Esophagus (tissue), 2 donors: ENCODE results near the gene BFAR. TPM values are rescaled to one million over a fixed set of nuclear protein-coding genes. Genes with fewer than 3 reads are reported as not detected.

Source experiments
- H3K27ac ChIP-seq, 2 donors: one replicate each; pipeline ENCODE4 v1.5.1; 2013; ENCODE audit warnings: low read depth in 2 of 2, mild to moderate bottlenecking in 2 of 2, inconsistent platforms in 1 of 2, low read length in 1 of 2, moderate library complexity in 1 of 2
- H3K27me3 ChIP-seq, 2 donors: one replicate each; pipeline ENCODE4 v1.6.1; 2013; ENCODE audit warnings: low read length in 2 of 2, control low read depth in 1 of 2, mild to moderate bottlenecking in 1 of 2; ENCODE audit not compliant: insufficient read depth in 2 of 2, control insufficient read depth in 1 of 2
- H3K36me3 ChIP-seq, 2 donors: one replicate each; pipeline ENCODE4 v1.6.1; 2013; ENCODE audit warnings: low read length in 1 of 2; ENCODE audit not compliant: control insufficient read depth in 2 of 2, insufficient read depth in 2 of 2
- H3K4me1 ChIP-seq, 2 donors: one replicate each; pipeline ENCODE4 v1.6.1; 2013; ENCODE audit warnings: low read length in 1 of 2; ENCODE audit not compliant: control insufficient read depth in 2 of 2, insufficient read depth in 2 of 2
- H3K4me3 ChIP-seq, 2 donors: one replicate each; pipeline ENCODE4 v1.5.1; 2013; ENCODE audit warnings: low read length in 2 of 2, mild to moderate bottlenecking in 2 of 2, low read depth in 1 of 2, moderate library complexity in 1 of 2
- H3K9me3 ChIP-seq, 2 donors: one replicate each; pipeline ENCODE4 v1.6.1; 2013; ENCODE audit warnings: mild to moderate bottlenecking in 2 of 2, low read depth in 1 of 2, low read length in 1 of 2, moderate library complexity in 1 of 2; ENCODE audit not compliant: control insufficient read depth in 2 of 2, insufficient read depth in 1 of 2
- WGBS, 2 donors: extraction: QIAGEN DNeasy Blood & Tissue Kit; methylation state at CpG; one replicate each; pipeline ENCODE4 v1.1.7; 2013; 5-methylcytosine and 5-hydroxymethylcytosine counted together
- polyA plus RNA-seq, 2 donors: library from polyadenylated mRNA; stranded (reverse); fragments of 200-250 nt; gene quantifications; one replicate each; pipeline ENCODE4 v1.2.3, GENCODE V29; 2013
- donor health status: healthy with polysubstance abuse.
- donor health status: Bipolar disorder and iron deficiency.

Gene BFAR, protein sequence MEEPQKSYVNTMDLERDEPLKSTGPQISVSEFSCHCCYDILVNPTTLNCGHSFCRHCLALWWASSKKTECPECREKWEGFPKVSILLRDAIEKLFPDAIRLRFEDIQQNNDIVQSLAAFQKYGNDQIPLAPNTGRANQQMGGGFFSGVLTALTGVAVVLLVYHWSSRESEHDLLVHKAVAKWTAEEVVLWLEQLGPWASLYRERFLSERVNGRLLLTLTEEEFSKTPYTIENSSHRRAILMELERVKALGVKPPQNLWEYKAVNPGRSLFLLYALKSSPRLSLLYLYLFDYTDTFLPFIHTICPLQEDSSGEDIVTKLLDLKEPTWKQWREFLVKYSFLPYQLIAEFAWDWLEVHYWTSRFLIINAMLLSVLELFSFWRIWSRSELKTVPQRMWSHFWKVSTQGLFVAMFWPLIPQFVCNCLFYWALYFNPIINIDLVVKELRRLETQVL
- 10 to 100 TPM; 14.9 to 18.7 TPM for polyA plus RNA-seq

GRCh38 chr16:14632693-14633569 is at the start of gene BFAR:
TSS of gene BFAR (plus strand) at chr16:14632951. CDS start at chr16:14644347, 11,396 bp downstream.
- no peaks in the 10 kb centered on the region for H3K9me3 ChIP-seq
- H3K27ac ChIP-seq: peak within 1 kb of the TSS; percentile 87 to 92
- 0% methylated on average over 64 to 69 of the region's 69 CpGs for WGBS, 2 donors
- H3K4me3 ChIP-seq: peak within 1 kb of the TSS; percentile 95 to 96
- peaks cover 0 to 7% of the 10 kb centered on the region in 2 donors for H3K4me1 ChIP-seq
- no peaks in the 10 kb centered on the region for H3K27me3 ChIP-seq
- no peaks in the 10 kb centered on the region for H3K36me3 ChIP-seq

GRCh38 chr16:14585287-14585686 is 47.5 kb upstream of the BFAR start:
- Histone ChIP-seq H3K4me1 (no peaks in the 10 kb centered on the region), H3K4me3 (no peak overlapping the region), H3K36me3 (peaks cover 4 to 18% of the 10 kb centered on the region in 2 donors), H3K27ac (no peak overlapping the region), H3K27me3 (no peaks in the 10 kb centered on the region), H3K9me3 (no peaks in the 10 kb centered on the region)
- WGBS, 2 donors: 96% methylated on average over 3 of the region's 3 CpGs

- 76 to 85% methylated on average over 3 of the region's 3 CpGs for WGBS, 2 donors
Measured at GRCh38 chr16:14586637-14587305, 46.0 kb upstream of the BFAR start.

GRCh38 chr16:14600164-14600563 is 32.6 kb upstream of the BFAR start:
- H3K4me3 ChIP-seq: no peak overlapping the region
- no peaks in the 10 kb centered on the region for H3K4me1 ChIP-seq
- peaks cover 7 to 19% of the 10 kb centered on the region in 2 donors for H3K36me3 ChIP-seq
- no peaks in the 10 kb centered on the region for H3K9me3 ChIP-seq
- WGBS, 2 donors: 49 to 52% methylated on average over 2 of the region's 2 CpGs
- H3K27ac ChIP-seq: no peak overlapping the region
- no peaks in the 10 kb centered on the region for H3K27me3 ChIP-seq

More at GRCh38 chr16:14586637-14587305, 46.0 kb upstream of the BFAR start:
- H3K27me3 ChIP-seq: no peaks in the 10 kb centered on the region
- H3K4me3 ChIP-seq: no peak overlapping the region
- H3K36me3 ChIP-seq: peaks cover 0 to 11% of the 10 kb centered on the region in 2 donors
- H3K9me3 ChIP-seq: no peaks in the 10 kb centered on the region
- H3K4me1 ChIP-seq: no peaks in the 10 kb centered on the region
- H3K27ac ChIP-seq: no peak overlapping the region

DNA sequence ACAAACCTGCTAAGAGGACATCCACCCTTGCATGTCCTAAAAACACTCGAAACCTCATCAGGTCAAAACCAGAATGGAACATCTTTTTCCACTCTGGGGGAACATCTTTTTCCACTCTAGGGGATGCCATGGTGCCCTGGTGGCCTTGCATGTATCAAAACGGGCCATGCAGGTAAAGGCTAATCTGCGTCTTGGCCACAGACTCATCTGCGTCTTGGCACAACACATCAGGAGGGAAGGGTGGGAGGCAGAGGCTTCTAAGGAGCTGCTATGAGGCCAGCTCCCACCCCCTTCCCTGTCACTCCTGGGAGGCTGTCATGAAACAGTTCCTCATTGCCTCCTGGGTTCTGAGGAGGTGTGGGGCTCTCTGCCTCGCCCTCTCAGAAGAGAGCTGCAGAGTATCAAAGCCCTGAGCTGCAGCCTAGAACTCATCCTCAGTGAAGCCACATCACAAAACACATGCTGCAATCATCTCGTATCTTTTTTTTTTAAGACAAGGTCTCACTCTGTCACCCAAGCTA is 30.2 kb upstream of the BFAR start:
- H3K36me3 ChIP-seq: peaks cover 12 to 25% of the 10 kb centered on the region in 2 donors

DNA sequence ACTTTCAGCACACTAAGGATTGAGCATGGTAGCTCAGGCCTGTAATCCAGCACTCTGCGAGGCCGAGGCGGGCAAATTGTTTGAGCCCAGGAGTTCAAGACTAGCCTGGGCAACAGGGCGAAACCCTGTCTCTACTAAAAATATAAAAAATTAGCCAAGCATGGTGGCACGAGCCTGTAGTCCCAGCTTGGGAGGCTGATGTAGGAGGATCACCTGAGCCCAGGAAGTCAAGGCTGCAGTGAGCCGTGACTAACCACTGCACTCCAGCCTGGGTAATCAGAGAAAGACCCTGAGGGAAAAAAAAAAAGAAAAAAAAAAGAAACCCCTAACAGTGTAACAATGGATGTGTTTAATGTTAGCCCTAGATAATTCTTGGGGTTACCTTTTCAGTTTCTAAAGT is 26.6 kb upstream of the BFAR start:
- Histone ChIP-seq H3K27ac (no peak overlapping the region), H3K36me3 (peaks cover 16 to 25% of the 10 kb centered on the region in 2 donors), H3K4me3 (no peak overlapping the region), H3K27me3 (no peaks in the 10 kb centered on the region), H3K4me1 (no peaks in the 10 kb centered on the region), H3K9me3 (no peaks in the 10 kb centered on the region)
- 94 to 98% methylated on average over 6 of the region's 6 CpGs for WGBS, 2 donors

More for the DNA sequence above, 30.2 kb upstream of the BFAR start:
- no peaks in the 10 kb centered on the region for H3K4me1 ChIP-seq
- H3K27ac ChIP-seq: no peak overlapping the region
- H3K9me3 ChIP-seq: no peaks in the 10 kb centered on the region
- WGBS, 2 donors: 88 to 90% methylated on average over 6 of the region's 6 CpGs
- H3K27me3 ChIP-seq: no peaks in the 10 kb centered on the region
- no peak overlapping the region for H3K4me3 ChIP-seq

- Histone ChIP-seq H3K27me3 (no peaks in the 10 kb centered on the region), H3K4me1 (no peaks in the 10 kb centered on the region), H3K27ac (no peak overlapping the region)
Measured at GRCh38 chr16:14608111-14608566, 24.6 kb upstream of the BFAR start.

DNA sequence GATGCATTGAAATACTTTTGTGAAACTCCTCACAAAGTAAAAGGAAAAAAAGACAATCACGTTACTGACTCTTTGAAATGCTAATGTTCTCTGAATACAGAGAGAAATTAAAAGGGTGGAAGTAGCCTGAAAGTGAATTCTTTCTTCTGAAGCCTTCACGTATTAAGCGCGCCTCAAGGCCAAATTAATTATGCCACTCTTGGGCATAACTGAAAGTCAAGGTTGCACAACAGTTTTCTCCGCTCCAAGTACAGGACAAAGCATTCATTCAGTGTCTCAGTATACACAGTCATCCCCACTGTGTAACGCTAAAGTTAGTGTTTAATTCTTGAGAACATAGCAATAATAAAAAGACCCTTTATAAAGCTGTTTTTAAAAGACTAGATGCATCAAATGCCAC is 24.1 kb upstream of the BFAR start:
- 82 to 85% methylated on average over 6 of the region's 6 CpGs for WGBS, 2 donors

More at GRCh38 chr16:14608111-14608566, 24.6 kb upstream of the BFAR start:
- Histone ChIP-seq H3K36me3 (peaks cover 8 to 18% of the 10 kb centered on the region in 2 donors), H3K4me3 (no peak overlapping the region), H3K9me3 (no peaks in the 10 kb centered on the region)
- 91 to 92% methylated on average over 4 of the region's 4 CpGs for WGBS, 2 donors

DNA sequence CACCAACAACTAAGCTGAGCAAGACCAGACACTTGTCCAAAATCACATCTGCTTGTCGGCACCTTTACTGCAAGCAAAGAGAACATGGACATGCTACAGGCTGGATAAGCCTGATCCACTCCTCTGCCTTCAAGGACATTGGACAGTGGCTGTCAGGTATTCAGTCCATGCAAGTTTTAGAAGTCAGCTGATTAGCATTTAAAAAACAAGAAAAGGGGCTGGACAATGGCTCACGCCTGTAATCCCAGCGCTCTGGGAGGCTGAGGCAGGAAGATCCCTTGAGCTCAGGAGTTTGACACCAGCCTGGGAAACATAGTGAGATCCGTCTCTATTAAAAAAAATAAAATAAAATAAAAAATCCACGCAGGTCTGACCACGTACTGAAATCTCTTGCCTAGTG is 23.0 kb upstream of the BFAR start:
- Histone ChIP-seq H3K27me3 (no peaks in the 10 kb centered on the region), H3K27ac (no peak overlapping the region), H3K4me3 (no peak overlapping the region), H3K9me3 (no peaks in the 10 kb centered on the region), H3K4me1 (no peaks in the 10 kb centered on the region), H3K36me3 (peaks cover 8 to 13% of the 10 kb centered on the region in 2 donors)
- 95 to 96% methylated on average over 6 of the region's 6 CpGs for WGBS, 2 donors

More for the DNA sequence above, 24.1 kb upstream of the BFAR start:
- no peaks in the 10 kb centered on the region for H3K9me3 ChIP-seq
- H3K27ac ChIP-seq: no peak overlapping the region
- no peaks in the 10 kb centered on the region for H3K27me3 ChIP-seq
- H3K4me3 ChIP-seq: no peak overlapping the region
- peaks cover 8 to 13% of the 10 kb centered on the region in 2 donors for H3K36me3 ChIP-seq
- H3K4me1 ChIP-seq: no peaks in the 10 kb centered on the region
